Transverse colon (tissue), 4 donors: ENCODE results near the gene TMTC1. TPM values are rescaled to one million over a fixed set of nuclear protein-coding genes. Genes with fewer than 3 reads are reported as not detected.

ENCODE experiments used
- DNase-seq: peaks from one replicate; pipeline ENCODE4 v3.0.0-alpha.2; 2019
- H3K27ac ChIP-seq, 4 donors: fragments of 200-600 bp; sonication (generic); 2 replicates each; pipeline ENCODE4 v1.5.1; 2016 to 2018; ENCODE audit warnings: inconsistent platforms in 4 of 4
- H3K27me3 ChIP-seq: fragments of 200-600 bp; sonication (generic); 2 replicates; pipeline ENCODE4 v1.5.1; 2017; ENCODE audit warnings: inconsistent platforms
- H3K36me3 ChIP-seq, 4 donors: fragments of 200-600 bp; sonication (generic); 2 replicates each; pipeline ENCODE4 v1.5.1; 2017 to 2019; ENCODE audit warnings: inconsistent platforms in 4 of 4
- H3K4me1 ChIP-seq, 4 donors: fragments of 200-600 bp; sonication (generic); 2 replicates each; pipeline ENCODE4 v1.5.1; 2017 to 2020; ENCODE audit warnings: inconsistent platforms in 4 of 4
- H3K4me3 ChIP-seq, 4 donors: fragments of 200-600 bp; sonication (generic); 1 replicate in 1 of 4; 2 replicates in 3 of 4; pipeline versions ENCODE4 v1.5.1 to v1.6.1; 2017 to 2019; ENCODE audit warnings: inconsistent platforms in 4 of 4
- H3K9me3 ChIP-seq, 2 donors: fragments of 200-600 bp; sonication (generic); 2 replicates each; pipeline ENCODE4 v1.5.1; 2017 to 2019; ENCODE audit warnings: inconsistent platforms in 2 of 2
- EP300 ChIP-seq: sonication (generic); formaldehyde crosslinking; IDR thresholded peaks from one replicate; pipeline ENCODE4 v1.6.1; 2017; ENCODE audit warnings: antibody characterized with exemption, low read depth
- POLR2A ChIP-seq: fragments of 450-650 bp; IDR thresholded peaks from one replicate; pipeline ENCODE4 v1.6.1; 2016; ENCODE audit warnings: antibody characterized with exemption, mild to moderate bottlenecking, moderate library complexity
- POLR2AphosphoS5 ChIP-seq, 3 donors: sonication (generic); formaldehyde crosslinking; IDR thresholded peaks; one replicate each; pipeline ENCODE4 v1.6.1; 2016; ENCODE audit warnings: antibody characterized with exemption in 3 of 3
- WGBS, 2 donors: methylation state at CpG; one replicate each; pipeline ENCODE4 v1.1.5; 2018; ENCODE audit warnings: low coverage in 1 of 2; 5-methylcytosine and 5-hydroxymethylcytosine counted together
- in situ Hi-C, 4 donors: fragments of 200-750 bp; cut with MboI; loops; one replicate each; pipeline versions ENCODE4 v1.15.0 to v1.15.1; 2017; ENCODE audit warnings: low sequenced_read_pairs in 3 of 4, low pct_ligation_motif_present in 1 of 4, low pct_unique_long_range_greater_than_20kb in 1 of 4
- intact Hi-C: fragments of 100-400 bp; cut with DNase I; formaldehyde crosslinking; loops from one replicate; pipeline ENCODE4 v1.15.1; 2023; ENCODE audit warnings: low total_unique reads
- total RNA-seq, 4 donors: library from RNA; depleted of rRNA; stranded (reverse); fragments of >200 nt; gene quantifications; one replicate each; pipeline ENCODE4 v1.1.0, GENCODE V29; 2016
- TF ChIP-seq, protein P1 (sequence below), 5 experiments: fragments of 200-600 bp in 3 of 5; fragments of 450-650 bp in 2 of 5; sonication (generic) in 3 of 5; IDR thresholded peaks; 1 replicate in 2 of 5; 2 replicates in 3 of 5; pipeline ENCODE4 v1.5.1; 2016 to 2017; ENCODE audit warnings: antibody characterized with exemption in 5 of 5, inconsistent platforms in 3 of 5, mild to moderate bottlenecking in 2 of 5, moderate library complexity in 1 of 5

The TMTC1 gene
- total RNA-seq, 4 donors from 2014 or later = 10.2 to 26.9 (median 16.9) TPM

DNA sequence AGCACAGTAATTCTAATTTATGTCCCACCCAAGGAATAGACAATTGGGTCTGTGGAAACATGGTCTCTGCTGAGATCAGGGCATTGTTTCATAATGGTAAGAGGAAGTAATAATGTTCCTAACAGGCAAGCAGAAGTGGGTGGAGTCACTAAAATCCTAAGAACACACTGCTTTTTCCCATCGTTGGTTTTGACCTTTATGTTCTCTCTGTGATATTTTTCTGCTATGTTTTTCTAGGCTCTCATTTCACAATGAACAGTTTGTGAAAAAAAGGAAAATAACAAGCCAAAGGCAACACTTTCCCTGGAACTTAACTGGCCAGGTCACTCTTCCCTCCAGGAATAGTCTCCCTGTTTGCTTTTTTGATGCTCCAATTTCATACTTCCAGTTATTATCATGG is 205.7 kb downstream of the TMTC1 start:
- Histone ChIP-seq H3K4me3 (no peak overlapping the region), H3K27me3 (no peaks in the 10 kb centered on the region), H3K9me3 (no peaks in the 10 kb centered on the region), H3K36me3 (no peaks in the 10 kb centered on the region), H3K4me1 (peaks cover 9 to 23% (median 12%) of the 10 kb centered on the region in 4 donors), H3K27ac (peak overlapping the region in 2 of 4 donors; percentile 11 to 13)
- no peak for DNase-seq
- in situ Hi-C loops (no loop called here), intact Hi-C loops (no loop called here)
- TF ChIP-seq EP300 (no peak), POLR2AphosphoS5 (IDR thresholded peaks at IDR 0.05) (no peak)
- WGBS, 2 donors = 15 to 25% methylated on average over 1 of the region's 1 CpG

DNA sequence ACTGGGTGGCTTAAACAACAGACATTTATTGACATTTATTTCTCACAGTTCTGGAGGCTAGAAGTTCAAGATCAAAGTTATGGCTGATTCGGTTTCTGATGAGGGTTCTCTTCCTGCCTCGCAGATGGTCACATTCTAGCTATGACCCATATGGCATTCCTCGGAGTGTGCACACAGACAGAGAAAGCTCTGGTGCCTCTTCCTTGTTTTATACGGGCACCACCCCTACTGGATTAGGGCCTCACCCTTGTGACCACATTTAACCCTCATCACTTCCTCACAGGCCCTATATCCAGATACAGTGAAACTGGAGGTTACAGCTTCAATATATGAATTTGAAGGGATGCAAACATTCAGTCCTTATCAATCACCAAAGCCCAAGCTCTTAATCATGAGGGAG is 209.2 kb downstream of the TMTC1 start:
- DNase-seq = no peak
- in situ Hi-C loops (loop anchor here in 2 of 4 donors (25.0 kb wide), 1 partner anchor 1238 kb away; no protein-coding TSS in a partner anchor), intact Hi-C loops (no loop called here)
- Histone ChIP-seq H3K27ac (peak overlapping the region in 1 of 4 donors; percentile 5), H3K27me3 (no peaks in the 10 kb centered on the region), H3K9me3 (no peaks in the 10 kb centered on the region), H3K4me3 (no peak overlapping the region), H3K4me1 (no peaks in the 10 kb centered on the region), H3K36me3 (no peaks in the 10 kb centered on the region)
- TF ChIP-seq EP300 (no peak), POLR2AphosphoS5 (IDR thresholded peaks at IDR 0.05) (peak in 1 of 3 donors; percentile 12)
- WGBS, 2 donors = 30 to 52% methylated on average over 2 to 4 of the region's 4 CpGs

DNA sequence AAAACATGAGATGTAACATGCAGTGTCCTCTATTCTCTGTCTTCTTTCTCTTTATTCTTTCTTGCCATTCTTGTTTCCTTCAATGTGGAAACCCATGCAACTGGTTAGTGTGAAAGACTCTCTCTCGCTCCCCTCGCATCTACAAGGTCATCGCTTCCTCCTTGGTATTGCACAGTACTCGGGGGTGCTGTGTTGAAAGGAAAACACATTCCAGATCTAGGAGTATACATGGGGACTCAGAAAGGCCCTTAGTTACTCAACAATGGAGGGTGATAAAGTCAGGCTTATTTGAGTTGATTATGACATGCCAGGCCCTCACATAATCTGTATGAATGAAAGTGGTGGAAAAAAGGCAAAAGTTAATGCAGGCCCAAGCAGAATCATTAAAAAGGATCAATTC is 210.8 kb downstream of the TMTC1 start:
- intact Hi-C loops = no loop called here
- no peak for DNase-seq
- WGBS, 2 donors = 65 to 93% methylated on average over 3 to 4 of the region's 4 CpGs

DNA sequence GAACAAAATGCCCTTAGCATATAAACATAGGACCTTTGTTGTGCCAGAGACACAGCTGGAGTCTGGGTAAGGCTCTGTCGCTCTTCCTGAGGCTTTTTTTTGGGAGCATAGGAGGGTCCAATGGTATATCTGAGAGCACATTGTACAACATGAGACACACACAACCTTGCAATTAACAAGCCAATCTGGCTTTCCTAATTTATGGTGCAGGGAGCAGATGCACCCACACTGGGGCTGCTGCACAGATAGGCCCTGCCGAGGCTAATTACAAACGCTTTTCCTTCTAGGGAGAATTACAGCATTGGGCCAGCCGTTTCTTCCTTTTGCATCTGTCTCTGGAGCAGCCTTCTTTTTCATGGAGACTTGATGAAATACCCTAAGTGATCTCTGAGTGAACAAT is 211.3 kb downstream of the TMTC1 start:
- in situ Hi-C loops = loop anchor here in 2 of 4 donors (25.0 kb wide), 1 partner anchor 1240 kb away; no protein-coding TSS in a partner anchor
- H3K27ac ChIP-seq = no peak overlapping the region
- no peak overlapping the region for H3K4me3 ChIP-seq
- no peaks in the 10 kb centered on the region for H3K4me1 ChIP-seq
- 79 to 82% methylated on average over 3 to 4 of the region's 4 CpGs for WGBS, 2 donors
- no peak for DNase-seq
- no peaks in the 10 kb centered on the region for H3K27me3 ChIP-seq
- TF ChIP-seq POLR2AphosphoS5 (IDR thresholded peaks at IDR 0.05) = no peak
- TF ChIP-seq POLR2A = no peak
- no peaks in the 10 kb centered on the region for H3K36me3 ChIP-seq
- intact Hi-C loops = no loop called here
- no peaks in the 10 kb centered on the region for H3K9me3 ChIP-seq

More for the DNA sequence above, 210.8 kb downstream of the TMTC1 start:
- Histone ChIP-seq H3K4me1 (no peaks in the 10 kb centered on the region), H3K9me3 (no peaks in the 10 kb centered on the region), H3K27ac (no peak overlapping the region), H3K36me3 (no peaks in the 10 kb centered on the region), H3K27me3 (no peaks in the 10 kb centered on the region), H3K4me3 (no peak overlapping the region)
- in situ Hi-C loops = loop anchor here in 2 of 4 donors (25.0 kb wide), 1 partner anchor 1239 kb away; no protein-coding TSS in a partner anchor
- TF ChIP-seq EP300 = no peak
- TF ChIP-seq POLR2A = no peak
- TF ChIP-seq, protein P1, sequence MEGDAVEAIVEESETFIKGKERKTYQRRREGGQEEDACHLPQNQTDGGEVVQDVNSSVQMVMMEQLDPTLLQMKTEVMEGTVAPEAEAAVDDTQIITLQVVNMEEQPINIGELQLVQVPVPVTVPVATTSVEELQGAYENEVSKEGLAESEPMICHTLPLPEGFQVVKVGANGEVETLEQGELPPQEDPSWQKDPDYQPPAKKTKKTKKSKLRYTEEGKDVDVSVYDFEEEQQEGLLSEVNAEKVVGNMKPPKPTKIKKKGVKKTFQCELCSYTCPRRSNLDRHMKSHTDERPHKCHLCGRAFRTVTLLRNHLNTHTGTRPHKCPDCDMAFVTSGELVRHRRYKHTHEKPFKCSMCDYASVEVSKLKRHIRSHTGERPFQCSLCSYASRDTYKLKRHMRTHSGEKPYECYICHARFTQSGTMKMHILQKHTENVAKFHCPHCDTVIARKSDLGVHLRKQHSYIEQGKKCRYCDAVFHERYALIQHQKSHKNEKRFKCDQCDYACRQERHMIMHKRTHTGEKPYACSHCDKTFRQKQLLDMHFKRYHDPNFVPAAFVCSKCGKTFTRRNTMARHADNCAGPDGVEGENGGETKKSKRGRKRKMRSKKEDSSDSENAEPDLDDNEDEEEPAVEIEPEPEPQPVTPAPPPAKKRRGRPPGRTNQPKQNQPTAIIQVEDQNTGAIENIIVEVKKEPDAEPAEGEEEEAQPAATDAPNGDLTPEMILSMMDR (IDR thresholded peaks at IDR 0.05) = no peak
- no peak for TF ChIP-seq POLR2AphosphoS5 (IDR thresholded peaks at IDR 0.05)

DNA sequence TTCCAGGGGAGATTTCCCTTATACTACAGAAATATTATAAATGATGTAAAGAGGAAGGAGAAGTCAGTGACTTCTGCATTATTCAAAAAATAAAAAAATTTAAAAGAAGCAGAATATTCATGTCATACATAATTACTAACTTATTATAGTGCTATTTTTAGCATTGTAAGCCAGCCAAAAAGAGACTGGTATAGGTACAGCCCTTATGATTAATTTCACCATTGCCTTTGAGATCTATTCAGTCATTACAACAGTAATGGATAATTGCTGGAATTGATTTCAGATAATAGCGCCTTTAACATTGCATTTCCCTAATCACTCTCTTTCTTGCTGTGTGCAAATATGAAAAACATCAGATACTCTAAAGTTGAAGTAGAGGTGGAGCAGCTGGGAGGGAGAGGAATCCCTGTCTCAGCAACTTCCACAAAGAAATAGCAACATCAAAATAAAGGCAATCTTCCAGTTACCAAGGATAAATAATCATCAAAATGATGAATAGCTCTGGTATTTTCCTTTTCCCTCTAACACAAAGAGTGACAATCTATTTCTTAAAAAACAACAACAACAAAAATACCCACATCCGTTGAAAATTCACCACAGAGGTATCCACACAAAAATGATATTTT is 214.5 kb downstream of the TMTC1 start:
- DNase-seq = no peak
- peaks cover 0 to 3% (median 0%) of the 10 kb centered on the region in 4 donors for H3K4me1 ChIP-seq
- no peak overlapping the region for H3K27ac ChIP-seq
- no peaks in the 10 kb centered on the region for H3K36me3 ChIP-seq
- H3K4me3 ChIP-seq = no peak overlapping the region
- TF ChIP-seq EP300 (no peak), POLR2A (no peak), POLR2AphosphoS5 (IDR thresholded peaks at IDR 0.05) (no peak)
- TF ChIP-seq, protein P1 (IDR thresholded peaks at IDR 0.05) = no peak
- no peaks in the 10 kb centered on the region for H3K9me3 ChIP-seq
- no peaks in the 10 kb centered on the region for H3K27me3 ChIP-seq
- intact Hi-C loops = no loop called here
- 74 to 76% methylated on average over 2 of the region's 2 CpGs for WGBS, 2 donors
- in situ Hi-C loops = loop anchor here in 2 of 4 donors (25.0 kb wide), 1 partner anchor 1243 kb away; no protein-coding TSS in a partner anchor
